H9 (cell line): ENCODE results near the gene ANO3. TPM values are rescaled to one million over a fixed set of nuclear protein-coding genes. Genes with fewer than 3 reads are reported as not detected.

Experiments
- DNase-seq: peaks from one replicate; pipeline ENCODE4 v3.0.0-alpha.2; 2017
- H2AFZ ChIP-seq: one replicate; pipeline ENCODE4 v1.6.1; 2013; ENCODE audit warnings: mild to moderate bottlenecking, low read length, control low read depth, moderate library complexity
- H2AK5ac ChIP-seq: 2 replicates; pipeline ENCODE4 v1.6.1; 2013; ENCODE audit warnings: low read length, control low read depth, mixed read lengths; ENCODE audit not compliant: insufficient read length
- H2BK120ac ChIP-seq: one replicate; pipeline ENCODE4 v1.6.1; 2013; ENCODE audit warnings: low read depth, mild to moderate bottlenecking, low read length, control low read depth, inconsistent platforms; ENCODE audit not compliant: poor library complexity, severe bottlenecking
- H2BK12ac ChIP-seq: 2 replicates; pipeline ENCODE4 v1.6.1; 2013; ENCODE audit warnings: low read length, control low read depth, mixed read lengths, low read depth; ENCODE audit not compliant: insufficient read length
- H2BK15ac ChIP-seq: 2 replicates; pipeline ENCODE4 v1.6.1; 2013; ENCODE audit warnings: low read depth, low read length, control low read depth
- H2BK20ac ChIP-seq: one replicate; pipeline ENCODE4 v1.6.1; 2013; ENCODE audit warnings: low read depth, mild to moderate bottlenecking, low read length, control low read depth, inconsistent platforms; ENCODE audit not compliant: poor library complexity, severe bottlenecking
- H2BK5ac ChIP-seq: 2 replicates; pipeline ENCODE4 v1.6.1; 2013; ENCODE audit warnings: low read length, control low read depth, mixed read lengths; ENCODE audit not compliant: insufficient read length
- H3K14ac ChIP-seq: 2 replicates; pipeline ENCODE4 v1.6.1; 2013; ENCODE audit warnings: low read length, control low read depth; ENCODE audit not compliant: insufficient read depth
- H3K18ac ChIP-seq: 2 replicates; pipeline ENCODE4 v1.6.1; 2013; ENCODE audit warnings: low read depth, mild to moderate bottlenecking, mixed read lengths, low read length, control low read depth; ENCODE audit not compliant: insufficient read length
- H3K23ac ChIP-seq: 2 replicates; pipeline ENCODE4 v1.6.1; 2013; ENCODE audit warnings: low read length, control low read depth, mixed read lengths, low read depth; ENCODE audit not compliant: insufficient read length
- H3K23me2 ChIP-seq: 2 replicates; pipeline ENCODE4 v1.6.1; 2013; ENCODE audit warnings: low read depth, mild to moderate bottlenecking, mixed read lengths, low read length, control low read depth; ENCODE audit not compliant: insufficient read length, poor library complexity, severe bottlenecking
- H3K27ac ChIP-seq: 2 replicates; pipeline ENCODE4 v1.5.1; 2013; ENCODE audit warnings: low read length, control low read depth, mixed read lengths, low read depth; ENCODE audit not compliant: insufficient read length
- H3K27me3 ChIP-seq: 2 replicates; pipeline ENCODE4 v1.6.1; 2013; ENCODE audit warnings: low read length, control low read depth, inconsistent platforms; ENCODE audit not compliant: insufficient read depth
- H3K4ac ChIP-seq: 2 replicates; pipeline ENCODE4 v1.6.1; 2013; ENCODE audit warnings: low read depth, mild to moderate bottlenecking, control low read depth, inconsistent platforms, low read length, moderate library complexity
- H3K4me1 ChIP-seq: 2 replicates; pipeline ENCODE4 v1.6.1; 2013; ENCODE audit warnings: low read length, control low read depth, inconsistent platforms; ENCODE audit not compliant: insufficient read depth
- H3K4me2 ChIP-seq: 2 replicates; pipeline ENCODE4 v1.6.1; 2013; ENCODE audit warnings: low read length, control low read depth, mixed read lengths; ENCODE audit not compliant: insufficient read length, insufficient read depth
- H3K56ac ChIP-seq: 2 replicates; pipeline ENCODE4 v1.6.1; 2013; ENCODE audit warnings: low read depth, mild to moderate bottlenecking, mixed read lengths, low read length, control low read depth; ENCODE audit not compliant: insufficient read length
- H3K79me1 ChIP-seq: 2 replicates; pipeline ENCODE4 v1.6.1; 2013; ENCODE audit warnings: low read depth, mild to moderate bottlenecking, moderate library complexity, low read length, control low read depth, inconsistent platforms; ENCODE audit not compliant: insufficient read depth, poor library complexity, severe bottlenecking
- H3K79me2 ChIP-seq: 2 replicates; pipeline ENCODE4 v1.6.1; 2013; ENCODE audit warnings: low read length, control low read depth, inconsistent platforms; ENCODE audit not compliant: insufficient read depth
- H3K9ac ChIP-seq: 2 replicates; pipeline ENCODE4 v1.6.1; 2013; ENCODE audit warnings: low read length, control low read depth, mixed read lengths; ENCODE audit not compliant: insufficient read length; ENCODE audit errors: extremely low read depth
- H3K9me3 ChIP-seq: one replicate; pipeline ENCODE4 v1.6.1; 2013; ENCODE audit warnings: low read depth, low read length, inconsistent platforms; ENCODE audit not compliant: control insufficient read depth
- H3T11ph ChIP-seq: one replicate; pipeline ENCODE4 v1.6.1; 2013; ENCODE audit warnings: mild to moderate bottlenecking, low read length, control low read depth, inconsistent platforms
- H4K20me1 ChIP-seq: one replicate; pipeline ENCODE4 v1.6.1; 2013; ENCODE audit not compliant: control insufficient read depth, insufficient read length, insufficient read depth
- H4K5ac ChIP-seq: 2 replicates; pipeline ENCODE4 v1.6.1; 2013; ENCODE audit warnings: low read depth, mild to moderate bottlenecking, mixed read lengths, low read length, control low read depth; ENCODE audit not compliant: insufficient read length
- H4K8ac ChIP-seq: replicated peaks from 2 replicates; pipeline ENCODE4 v1.6.1; 2013; ENCODE audit warnings: low read length, control low read depth, mixed read lengths, low read depth; ENCODE audit not compliant: insufficient read length
- H4K91ac ChIP-seq: 2 replicates; pipeline ENCODE4 v1.6.1; 2013; ENCODE audit warnings: low read depth, mild to moderate bottlenecking, moderate library complexity, mixed read lengths, low read length, control low read depth; ENCODE audit not compliant: insufficient read length
- H3K27ac Mint-ChIP-seq, 3 experiments: 2 replicates in 2 of 3; 3 replicates in 1 of 3; pipeline ENCODE4 v1.8.0; 2020 to 2021; ENCODE audit warnings: mixed read lengths in 3 of 3, mild to moderate bottlenecking in 1 of 3, moderate library complexity in 1 of 3
- H3K27me3 Mint-ChIP-seq: 2 replicates; pipeline ENCODE4 v1.8.0; 2021; ENCODE audit warnings: low read depth, mild to moderate bottlenecking, moderate library complexity, mixed read lengths
- H3K36me3 Mint-ChIP-seq, 3 experiments: 2 replicates in 2 of 3; 3 replicates in 1 of 3; pipeline ENCODE4 v1.8.0; 2020 to 2021; ENCODE audit warnings: low read depth in 3 of 3, mixed read lengths in 3 of 3; ENCODE audit not compliant: insufficient read depth in 1 of 3
- H3K4me1 Mint-ChIP-seq, 2 experiments: 2 replicates each; pipeline ENCODE4 v1.8.0; 2020; ENCODE audit warnings: mixed read lengths in 2 of 2
- H3K4me3 Mint-ChIP-seq, 2 experiments: 2 replicates in 1 of 2; 3 replicates in 1 of 2; pipeline ENCODE4 v1.8.0; 2020 to 2021; ENCODE audit warnings: mild to moderate bottlenecking in 2 of 2, mixed read lengths in 2 of 2, moderate library complexity in 1 of 2
- H3K9me3 Mint-ChIP-seq, 2 experiments: 2 replicates in 1 of 2; 3 replicates in 1 of 2; pipeline ENCODE4 v1.8.0; 2020; ENCODE audit warnings: mild to moderate bottlenecking in 2 of 2, mixed read lengths in 2 of 2, moderate library complexity in 1 of 2
- total RNA-seq: library from RNA; stranded (reverse); gene quantifications from 2 replicates; pipeline ENCODE4 v1.2.1, GENCODE V29; 2021
- TF ChIP-seq, protein P1 (sequence below): fragments of 200-600 bp; sonication (generic); conservative IDR thresholded peaks from 3 replicates; pipeline ENCODE4 v1.8.0; 2021; ENCODE audit warnings: antibody characterized with exemption, mild to moderate bottlenecking

ANO3 gene
- total RNA-seq, 1 experiment from 2014 or later, result not detected

- peaks cover 22% of the 10 kb centered on the region for H3K27me3 Mint-ChIP-seq
Observed at GRCh38 chr11:26335903-26336302, 4.0 kb downstream of the ANO3 start.

More at GRCh38 chr11:26335903-26336302, 4.0 kb downstream of the ANO3 start:
- no peak overlapping the region for H4K8ac ChIP-seq
- H3K79me2 ChIP-seq, result no peaks in the 10 kb centered on the region
- no peak overlapping the region for H4K91ac ChIP-seq
- no peaks in the 10 kb centered on the region for H3K79me1 ChIP-seq
- H3K9ac ChIP-seq, result no peak overlapping the region
- no peak overlapping the region for H3K23ac ChIP-seq
- no peaks in the 10 kb centered on the region for H3K4me1 ChIP-seq
- no peak overlapping the region for H3K18ac ChIP-seq
- H2AK5ac ChIP-seq, result no peak overlapping the region
- H2BK5ac ChIP-seq, result no peak overlapping the region
- TF ChIP-seq, protein P1, sequence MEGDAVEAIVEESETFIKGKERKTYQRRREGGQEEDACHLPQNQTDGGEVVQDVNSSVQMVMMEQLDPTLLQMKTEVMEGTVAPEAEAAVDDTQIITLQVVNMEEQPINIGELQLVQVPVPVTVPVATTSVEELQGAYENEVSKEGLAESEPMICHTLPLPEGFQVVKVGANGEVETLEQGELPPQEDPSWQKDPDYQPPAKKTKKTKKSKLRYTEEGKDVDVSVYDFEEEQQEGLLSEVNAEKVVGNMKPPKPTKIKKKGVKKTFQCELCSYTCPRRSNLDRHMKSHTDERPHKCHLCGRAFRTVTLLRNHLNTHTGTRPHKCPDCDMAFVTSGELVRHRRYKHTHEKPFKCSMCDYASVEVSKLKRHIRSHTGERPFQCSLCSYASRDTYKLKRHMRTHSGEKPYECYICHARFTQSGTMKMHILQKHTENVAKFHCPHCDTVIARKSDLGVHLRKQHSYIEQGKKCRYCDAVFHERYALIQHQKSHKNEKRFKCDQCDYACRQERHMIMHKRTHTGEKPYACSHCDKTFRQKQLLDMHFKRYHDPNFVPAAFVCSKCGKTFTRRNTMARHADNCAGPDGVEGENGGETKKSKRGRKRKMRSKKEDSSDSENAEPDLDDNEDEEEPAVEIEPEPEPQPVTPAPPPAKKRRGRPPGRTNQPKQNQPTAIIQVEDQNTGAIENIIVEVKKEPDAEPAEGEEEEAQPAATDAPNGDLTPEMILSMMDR, result no peak
- H3K14ac ChIP-seq, result no peak overlapping the region
- H2AFZ ChIP-seq, result no peak overlapping the region
- DNase-seq, result no peak
- H3K27ac Mint-ChIP-seq, result no peak overlapping the region
- no peak overlapping the region for H3K4me2 ChIP-seq
- H3K23me2 ChIP-seq, result no peaks in the 10 kb centered on the region
- peaks cover 26 to 37% of the 10 kb centered on the region in 2 experiments for H3K4me1 Mint-ChIP-seq
- no peak overlapping the region for H2BK120ac ChIP-seq
- no peak overlapping the region for H3K4me3 Mint-ChIP-seq
- no peak overlapping the region for H3K27ac ChIP-seq
- H3T11ph ChIP-seq, result no peak overlapping the region
- no peaks in the 10 kb centered on the region for H3K9me3 ChIP-seq
- no peak overlapping the region for H2BK15ac ChIP-seq
- H4K20me1 ChIP-seq, result no peaks in the 10 kb centered on the region
- no peaks in the 10 kb centered on the region for H3K9me3 Mint-ChIP-seq
- no peak overlapping the region for H2BK20ac ChIP-seq
- no peak overlapping the region for H3K56ac ChIP-seq
- no peak overlapping the region for H4K5ac ChIP-seq
- H3K27me3 ChIP-seq, result no peaks in the 10 kb centered on the region
- H2BK12ac ChIP-seq, result no peak overlapping the region
- H3K4ac ChIP-seq, result no peak overlapping the region
- no peaks in the 10 kb centered on the region for H3K36me3 Mint-ChIP-seq
